H1 (cell line): ENCODE measurements around the gene SQOR. TPM values are rescaled to one million over a fixed set of nuclear protein-coding genes. Genes with fewer than 3 reads are reported as not detected.

Experiments
- CTCF ChIA-PET: fragments of 300-600 bp; sonication (Branson Sonifier 250); formaldehyde crosslinking; loops from one replicate; lab custom pipeline; 2021; ENCODE audit not compliant: partially characterized antibody; lab: Charles Lee
- POLR2A ChIA-PET: fragments of 300-600 bp; sonication (Branson Sonifier 250); formaldehyde crosslinking; loops from one replicate; lab custom pipeline; 2021; ENCODE audit warnings: inconsistent platforms; ENCODE audit not compliant: partially characterized antibody; lab: Charles Lee
- DNase-seq, 2 experiments: peaks; one replicate each; pipeline versions ENCODE4 v3.0.0 to v3.0.0-alpha.2; 2010 to 2022; ENCODE audit warnings: low spot score in 2 of 2, low read depth in 1 of 2, mixed read lengths in 1 of 2
- FAIRE-seq: peaks from 2 replicates; lab custom pipeline; 2011; peaks lifted over from hg19 to GRCh38; lab: Jason Lieb, UNC
- H2AFZ ChIP-seq: 2 replicates; pipeline ENCODE4 v1.8.1; 2012; ENCODE audit warnings: low read length, inconsistent platforms
- H2AK5ac ChIP-seq: 2 replicates; pipeline ENCODE4 v1.6.1; 2013; ENCODE audit warnings: low read depth, low read length
- H2BK120ac ChIP-seq: replicated peaks from 2 replicates; pipeline ENCODE3; 2013; ENCODE audit warnings: low read depth, low read length, inconsistent platforms
- H2BK12ac ChIP-seq: 2 replicates; pipeline ENCODE4 v1.6.1; 2013; ENCODE audit warnings: low read depth, low read length
- H2BK15ac ChIP-seq: 2 replicates; pipeline ENCODE4 v1.6.1; 2013; ENCODE audit warnings: low read length
- H2BK20ac ChIP-seq: 2 replicates; pipeline ENCODE4 v1.6.1; 2013; ENCODE audit warnings: low read length
- H2BK5ac ChIP-seq: 2 replicates; pipeline ENCODE4 v1.6.1; 2013; ENCODE audit warnings: low read depth, low read length
- H3K14ac ChIP-seq: 2 replicates; pipeline ENCODE4 v1.6.1; 2013; ENCODE audit warnings: inconsistent platforms; ENCODE audit not compliant: insufficient read length
- H3K18ac ChIP-seq: 2 replicates; pipeline ENCODE4 v1.6.1; 2013; ENCODE audit warnings: low read length; ENCODE audit errors: extremely low read depth
- H3K23ac ChIP-seq: 2 replicates; pipeline ENCODE4 v1.6.1; 2013; ENCODE audit warnings: inconsistent platforms; ENCODE audit not compliant: insufficient read length
- H3K23me2 ChIP-seq: 2 replicates; pipeline ENCODE4 v1.6.1; 2013; ENCODE audit warnings: low read depth, low read length
- H3K27ac ChIP-seq: 2 replicates; pipeline ENCODE4 v1.6.1; 2011; ENCODE audit warnings: low read depth, low read length, inconsistent platforms
- H3K27me3 ChIP-seq, 4 experiments: replicated peaks in 1 of 4; 1 replicate in 1 of 4; 2 replicates in 3 of 4; pipeline versions ENCODE4 v1.6.1 to v1.8.1; 2011 to 2013; ENCODE audit warnings: low read length in 3 of 4, mild to moderate bottlenecking in 3 of 4, inconsistent platforms in 2 of 4, mixed read lengths in 2 of 4, moderate library complexity in 1 of 4; ENCODE audit not compliant: control insufficient read depth in 3 of 4, insufficient read depth in 3 of 4; ENCODE audit errors: extremely low read depth in 1 of 4
- H3K36me3 ChIP-seq, 4 experiments: 2 replicates each; pipeline versions ENCODE4 v1.6.1 to v1.8.1; 2011 to 2013; ENCODE audit warnings: mild to moderate bottlenecking in 4 of 4, low read length in 3 of 4, moderate library complexity in 2 of 4, control low read depth in 1 of 4, inconsistent platforms in 1 of 4; ENCODE audit not compliant: insufficient read depth in 4 of 4, control insufficient read depth in 2 of 4
- H3K4ac ChIP-seq: replicated peaks from 2 replicates; pipeline ENCODE3; 2013; ENCODE audit warnings: low read length, low read depth, mixed read lengths, inconsistent platforms; ENCODE audit not compliant: insufficient read length
- H3K4me1 ChIP-seq, 4 experiments: replicated peaks in 1 of 4; 1 replicate in 1 of 4; 2 replicates in 3 of 4; pipeline versions ENCODE4 v1.6.1 to v1.8.1; 2011 to 2013; ENCODE audit warnings: low read length in 3 of 4, inconsistent platforms in 2 of 4, mixed read lengths in 1 of 4; ENCODE audit not compliant: insufficient read depth in 4 of 4, control insufficient read depth in 3 of 4
- H3K4me2 ChIP-seq, 2 experiments: 2 replicates each; pipeline versions ENCODE4 v1.6.1 to v1.8.1; 2011 to 2013; ENCODE audit warnings: low read depth in 2 of 2, low read length in 2 of 2, control low read depth in 1 of 2, inconsistent platforms in 1 of 2, mild to moderate bottlenecking in 1 of 2; ENCODE audit not compliant: insufficient read depth in 1 of 2
- H3K4me3 ChIP-seq, 4 experiments: fragments of 200-600, 300-600 bp in 1 of 4; sonication (generic), shearing (Covaris generic), sonication (Bioruptor Twin) in 1 of 4; 2 replicates each; pipeline versions ENCODE4 v1.5.1 to v1.8.1; 2011 to 2016; ENCODE audit warnings: low read length in 4 of 4, low read depth in 3 of 4, control low read depth in 2 of 4, inconsistent platforms in 2 of 4, mild to moderate bottlenecking in 2 of 4, mixed read lengths in 1 of 4, moderate library complexity in 1 of 4; ENCODE audit not compliant: insufficient read depth in 2 of 4; ENCODE audit errors: extremely low read depth in 1 of 4
- H3K56ac ChIP-seq: replicated peaks from 2 replicates; pipeline ENCODE3; 2013; ENCODE audit warnings: low read depth, mild to moderate bottlenecking, mixed read lengths, low read length, inconsistent platforms; ENCODE audit not compliant: insufficient read length
- H3K79me1 ChIP-seq: 2 replicates; pipeline ENCODE4 v1.6.1; 2013; ENCODE audit warnings: low read depth, low read length, control low read depth
- H3K79me2 ChIP-seq, 2 experiments: 2 replicates each; pipeline versions ENCODE4 v1.6.1 to v1.8.1; 2012 to 2013; ENCODE audit warnings: low read length in 2 of 2, mild to moderate bottlenecking in 2 of 2, inconsistent platforms in 1 of 2; ENCODE audit not compliant: insufficient read depth in 2 of 2, control insufficient read depth in 1 of 2
- H3K9ac ChIP-seq, 4 experiments: replicated peaks in 1 of 4; 1 replicate in 1 of 4; 2 replicates in 3 of 4; pipeline versions ENCODE4 v1.6.1 to v1.8.1; 2011 to 2013; ENCODE audit warnings: low read depth in 3 of 4, low read length in 3 of 4, control low read depth in 2 of 4, mild to moderate bottlenecking in 2 of 4, moderate library complexity in 2 of 4, inconsistent platforms in 1 of 4; ENCODE audit errors: extremely low read depth in 1 of 4
- H3K9me3 ChIP-seq, 2 experiments: 2 replicates each; pipeline versions ENCODE4 v1.6.1 to v1.8.1; 2012 to 2013; ENCODE audit warnings: mild to moderate bottlenecking in 2 of 2, moderate library complexity in 2 of 2, control low read depth in 1 of 2, inconsistent platforms in 1 of 2, low read depth in 1 of 2, low read length in 1 of 2, mixed read lengths in 1 of 2; ENCODE audit not compliant: insufficient read depth in 2 of 2
- H4K20me1 ChIP-seq, 2 experiments: replicated peaks in 1 of 2; 2 replicates each; pipeline versions ENCODE3 to v1.8.1; 2011 to 2013; ENCODE audit warnings: inconsistent platforms in 2 of 2, low read length in 2 of 2, mild to moderate bottlenecking in 1 of 2; ENCODE audit not compliant: insufficient read depth in 2 of 2, control insufficient read depth in 1 of 2
- H4K5ac ChIP-seq: 2 replicates; pipeline ENCODE4 v1.6.1; 2013; ENCODE audit warnings: low read length, low read depth, mixed read lengths, inconsistent platforms; ENCODE audit not compliant: insufficient read length
- H4K8ac ChIP-seq: 2 replicates; pipeline ENCODE4 v1.8.0; 2013; ENCODE audit warnings: mild to moderate bottlenecking, moderate library complexity, low read length, inconsistent platforms; ENCODE audit not compliant: insufficient read depth; ENCODE audit errors: extremely low read depth
- H4K91ac ChIP-seq: replicated peaks from 2 replicates; pipeline ENCODE3; 2013; ENCODE audit warnings: low read length, mixed read lengths, inconsistent platforms; ENCODE audit not compliant: insufficient read length
- ASH2L ChIP-seq: fragments of 200-600, 300-600 bp; sonication (generic); IDR thresholded peaks from one replicate; pipeline ENCODE4 v1.7.1; 2017; ENCODE audit warnings: low read length
- BACH1 ChIP-seq: IDR thresholded peaks from 2 replicates; pipeline ENCODE4 v1.6.1; 2012; ENCODE audit warnings: low read length, improper control_type of control experiment
- HDAC6 ChIP-seq: IDR thresholded peaks from one replicate; pipeline ENCODE4 v1.7.1; 2012; ENCODE audit warnings: low read depth, mild to moderate bottlenecking, inconsistent platforms, low read length, moderate library complexity
- KDM5A ChIP-seq: fragments of 200-600 bp; IDR thresholded peaks from 2 replicates; pipeline ENCODE4 v1.7.1; 2012; ENCODE audit warnings: mild to moderate bottlenecking, low read length, inconsistent platforms, mixed read lengths
- NRF1 ChIP-seq: IDR thresholded peaks from 2 replicates; pipeline ENCODE4 v1.6.1; 2011; ENCODE audit warnings: mild to moderate bottlenecking, low read depth, low read length, improper control_type of control experiment
- POLR2A ChIP-seq, 2 experiments: IDR thresholded peaks; 1 replicate in 1 of 2; 2 replicates in 1 of 2; pipeline ENCODE4 v1.6.1; 2011; ENCODE audit warnings: low read depth in 2 of 2, low read length in 2 of 2, mild to moderate bottlenecking in 2 of 2; ENCODE audit errors: control extremely low read depth in 1 of 2
- POU5F1 ChIP-seq: IDR thresholded peaks from 2 replicates; pipeline ENCODE4 v1.6.1; 2011; ENCODE audit warnings: low read depth, mild to moderate bottlenecking, low read length, moderate library complexity
- RBBP5 ChIP-seq: IDR thresholded peaks from 2 replicates; pipeline ENCODE4 v1.7.1; 2012; ENCODE audit warnings: low read depth, mild to moderate bottlenecking, inconsistent platforms, low read length, moderate library complexity, borderline replicate concordance
- SRF ChIP-seq: IDR thresholded peaks from 2 replicates; pipeline ENCODE4 v1.6.1; 2011; ENCODE audit warnings: mild to moderate bottlenecking, low read depth, low read length, moderate library complexity
- TAF1 ChIP-seq: IDR thresholded peaks from 2 replicates; pipeline ENCODE4 v1.6.1; 2011; ENCODE audit warnings: mild to moderate bottlenecking, low read depth, low read length
- TAF7 ChIP-seq: optimal IDR thresholded peaks from 2 replicates; pipeline ENCODE3; 2011; ENCODE audit warnings: low read depth, mild to moderate bottlenecking, inconsistent platforms, low read length, moderate library complexity, borderline replicate concordance
- TCF12 ChIP-seq: IDR thresholded peaks from 2 replicates; pipeline ENCODE4 v1.6.1; 2011; ENCODE audit warnings: low read depth, mild to moderate bottlenecking, low read length
- WGBS, 2 experiments: shearing (Covaris generic) in 1 of 2; methylation state at CpG; one replicate each; pipeline versions ENCODE4 v1.1.6 to v1.1.7; 2013 to 2015; ENCODE audit warnings: low lambda C conversion rate in 2 of 2, mixed read lengths in 2 of 2, inconsistent platforms in 1 of 2, low coverage in 1 of 2, missing lambda C conversion rate in 1 of 2; ENCODE audit not compliant: insufficient replicate concordance in 2 of 2, insufficient coverage in 1 of 2, insufficient read length in 1 of 2; ENCODE audit errors: extremely low coverage in 1 of 2, missing lambda C conversion rate in 1 of 2; 5-methylcytosine and 5-hydroxymethylcytosine counted together
- polyA plus RNA-seq, 7 experiments: library from polyadenylated mRNA; depleted of rRNA in 3 of 7; stranded (reverse) in 5 of 7; unstranded in 2 of 7; fragments of >200 nt in 5 of 7; fragments of 200-250 nt in 2 of 7; gene quantifications; 1 replicate in 5 of 7; 2 replicates in 1 of 7; 4 replicates in 1 of 7; pipeline versions ENCODE4 v1.2.1 to v1.2.3, GENCODE V29; 2011 to 2013; ENCODE audit warnings: missing spikeins in 2 of 7, mixed read lengths in 2 of 7
- total RNA-seq: library from RNA; stranded (reverse); fragmentation: NEBNext Ultra II Directional; extraction: Animal tissue kit (Norgen Biotek cat#: 25700); gene quantifications from 2 replicates; pipeline ENCODE4 v1.2.1, GENCODE V29; 2021

Gene SQOR
- total and polyA plus RNA-seq, 2 of the 8 experiments (the other 6 are each of a cell fraction or from before 2014, with no cell fraction given), result 0.20 to 0.22 TPM

DNA sequence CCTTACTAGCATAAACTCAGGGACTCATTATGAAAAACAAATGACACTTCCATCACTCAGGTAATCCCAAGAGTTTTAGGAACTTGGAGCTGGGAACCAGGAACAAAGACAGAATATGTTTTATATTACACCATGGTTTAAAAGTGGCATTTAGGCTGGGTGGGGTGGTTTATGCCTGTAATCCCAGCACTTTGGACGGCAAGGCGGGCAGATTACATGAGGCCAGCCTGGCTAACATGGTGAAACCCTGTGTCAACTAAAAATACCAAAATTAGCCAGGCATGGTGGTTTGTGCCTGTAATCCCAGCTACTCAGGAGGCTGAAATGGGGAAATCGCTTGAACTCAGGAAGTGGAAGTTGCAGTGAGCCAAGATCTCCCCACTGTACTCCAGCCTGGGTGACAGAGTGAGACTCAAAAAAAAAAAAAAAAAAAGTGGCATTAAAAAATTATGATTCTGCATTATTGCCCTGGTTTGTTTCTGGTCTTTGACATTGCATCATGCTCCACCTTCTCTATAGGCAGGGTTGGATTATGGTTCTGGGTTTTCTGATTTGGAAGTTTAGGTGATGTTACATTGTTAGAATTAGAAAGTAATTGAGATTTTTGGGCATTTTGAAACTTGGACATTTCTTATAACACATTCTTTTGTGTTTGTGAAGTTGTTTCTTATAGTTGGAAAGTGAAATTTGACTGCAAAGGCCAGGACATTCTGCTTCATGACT is 19.0 kb downstream of the SQOR start:
- WGBS, 2 experiments, result 82% methylated on average over 3 of the region's 3 CpGs; no CpG with 5 or more reads in 1 of the 2 experiments
- CTCF ChIA-PET, result interaction anchor here (1.2 to 1.9 kb wide), 3 partner anchors 9 to 18 kb away, joined by 3 to 12 read pairs (median 3); no protein-coding TSS in a partner anchor
- TF ChIP-seq ASH2L (no peak), HDAC6 (no peak), RBBP5 (no peak), POU5F1 (no peak), TAF7 (no peak), NRF1 (no peak), BACH1 (no peak), TCF12 (no peak), SRF (no peak), POLR2A (IDR thresholded peaks at IDR 0.05; ENCODE audit: control extremely low read depth in 1 of 2, low read depth in 2 of 2, low read length in 2 of 2) (no peak), TAF1 (no peak), KDM5A (no peak)

More for the DNA sequence above, 19.0 kb downstream of the SQOR start:
- Histone ChIP-seq H3K4me3 (no peak overlapping the region), H3K23ac (no peak overlapping the region), H2AK5ac (no peak overlapping the region), H2BK15ac (no peak overlapping the region), H3K18ac (no peak overlapping the region), H3K9ac (no peak overlapping the region), H3K27ac (no peak overlapping the region), H2AFZ (no peak overlapping the region), H2BK20ac (no peak overlapping the region), H4K91ac (no peak overlapping the region), H4K5ac (no peak overlapping the region), H3K4me2 (no peak overlapping the region), H3K27me3 (no peaks in the 10 kb centered on the region), H3K9me3 (peaks cover 0 to 2% of the 10 kb centered on the region in 2 experiments; a peak in 1 of 4 replicates), H4K20me1 (no peaks in the 10 kb centered on the region), H3K14ac (no peak overlapping the region), H3K4ac (no peak overlapping the region), H2BK120ac (no peak overlapping the region), H2BK5ac (no peak overlapping the region), H3K79me2 (no peaks in the 10 kb centered on the region), H2BK12ac (no peak overlapping the region), H3K36me3 (no peaks in the 10 kb centered on the region), H3K4me1 (no peaks in the 10 kb centered on the region), H3K79me1 (no peaks in the 10 kb centered on the region), H4K8ac (no peak overlapping the region), H3K23me2 (no peaks in the 10 kb centered on the region), H3K56ac (no peak overlapping the region)
- DNase-seq (no peak), FAIRE-seq (no peak)
- POLR2A ChIA-PET, result no interaction called here
